Neutrophil (primary cell): ENCODE data around the gene TEDDM1.

ENCODE experiments used
- H3K27ac ChIP-seq: fragments of 200-600 bp; sonication (generic); 2 replicates; pipeline ENCODE4 v1.5.1; 2016; ENCODE audit warnings: mild to moderate bottlenecking, moderate library complexity
- H3K27me3 ChIP-seq: fragments of 200-600 bp; sonication (generic); 2 replicates; pipeline ENCODE4 v1.6.0; 2016; ENCODE audit warnings: mild to moderate bottlenecking
- H3K36me3 ChIP-seq: fragments of 200-600 bp; sonication (generic); 2 replicates; pipeline ENCODE4 v1.5.1; 2017
- H3K4me1 ChIP-seq, 2 experiments: fragments of 200-600 bp in 1 of 2; sonication (generic) in 1 of 2; 1 replicate in 1 of 2; 2 replicates in 1 of 2; pipeline versions ENCODE4 v1.5.1 to v1.6.1; 2013 to 2016; ENCODE audit warnings: low read depth in 1 of 2, low read length in 1 of 2, mild to moderate bottlenecking in 1 of 2, moderate library complexity in 1 of 2; ENCODE audit not compliant: control insufficient read depth in 1 of 2, insufficient read depth in 1 of 2
- H3K4me3 ChIP-seq, 2 experiments: fragments of 200-600 bp in 1 of 2; sonication (generic) in 1 of 2; 1 replicate in 1 of 2; 2 replicates in 1 of 2; pipeline ENCODE4 v1.5.1; 2013 to 2016; ENCODE audit warnings: low read depth in 1 of 2, low read length in 1 of 2, mild to moderate bottlenecking in 1 of 2, moderate library complexity in 1 of 2
- H3K9me3 ChIP-seq: fragments of 200-600 bp; sonication (generic); 2 replicates; pipeline ENCODE4 v1.5.1; 2016
- TF ChIP-seq, protein P1 (sequence below): fragments of 200-600 bp; sonication (generic); IDR thresholded peaks from 2 replicates; pipeline ENCODE4 v1.5.1; 2016; ENCODE audit warnings: antibody characterized with exemption

Gene TEDDM1

DNA sequence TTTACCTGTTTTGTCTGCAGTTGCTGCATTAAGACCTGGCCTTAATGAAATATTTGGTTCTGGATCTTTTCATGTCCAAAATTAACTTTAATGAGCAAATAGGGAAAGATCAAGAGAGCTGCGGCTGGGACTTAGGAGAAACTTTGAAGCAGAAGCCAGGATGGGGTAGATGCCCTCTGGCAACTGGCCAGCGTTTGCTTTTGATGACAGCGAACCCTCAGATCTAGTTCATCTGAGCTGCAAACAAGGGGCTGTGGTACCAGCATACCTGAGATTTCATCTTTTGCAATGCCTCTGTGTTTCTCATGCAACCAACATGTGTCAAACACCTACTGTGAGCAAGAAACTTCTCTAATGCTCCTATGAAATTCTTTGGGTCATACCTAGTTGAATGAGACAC is 13.0 kb upstream of the TEDDM1 start:
- H3K4me3 ChIP-seq, result no peak overlapping the region
- TF ChIP-seq, protein P1, sequence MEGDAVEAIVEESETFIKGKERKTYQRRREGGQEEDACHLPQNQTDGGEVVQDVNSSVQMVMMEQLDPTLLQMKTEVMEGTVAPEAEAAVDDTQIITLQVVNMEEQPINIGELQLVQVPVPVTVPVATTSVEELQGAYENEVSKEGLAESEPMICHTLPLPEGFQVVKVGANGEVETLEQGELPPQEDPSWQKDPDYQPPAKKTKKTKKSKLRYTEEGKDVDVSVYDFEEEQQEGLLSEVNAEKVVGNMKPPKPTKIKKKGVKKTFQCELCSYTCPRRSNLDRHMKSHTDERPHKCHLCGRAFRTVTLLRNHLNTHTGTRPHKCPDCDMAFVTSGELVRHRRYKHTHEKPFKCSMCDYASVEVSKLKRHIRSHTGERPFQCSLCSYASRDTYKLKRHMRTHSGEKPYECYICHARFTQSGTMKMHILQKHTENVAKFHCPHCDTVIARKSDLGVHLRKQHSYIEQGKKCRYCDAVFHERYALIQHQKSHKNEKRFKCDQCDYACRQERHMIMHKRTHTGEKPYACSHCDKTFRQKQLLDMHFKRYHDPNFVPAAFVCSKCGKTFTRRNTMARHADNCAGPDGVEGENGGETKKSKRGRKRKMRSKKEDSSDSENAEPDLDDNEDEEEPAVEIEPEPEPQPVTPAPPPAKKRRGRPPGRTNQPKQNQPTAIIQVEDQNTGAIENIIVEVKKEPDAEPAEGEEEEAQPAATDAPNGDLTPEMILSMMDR, result no peak
- H3K27me3 ChIP-seq, result peaks cover 41% of the 10 kb centered on the region
- H3K36me3 ChIP-seq, result no peaks in the 10 kb centered on the region
- H3K9me3 ChIP-seq, result no peaks in the 10 kb centered on the region
- no peak overlapping the region for H3K27ac ChIP-seq
- no peaks in the 10 kb centered on the region for H3K4me1 ChIP-seq

DNA sequence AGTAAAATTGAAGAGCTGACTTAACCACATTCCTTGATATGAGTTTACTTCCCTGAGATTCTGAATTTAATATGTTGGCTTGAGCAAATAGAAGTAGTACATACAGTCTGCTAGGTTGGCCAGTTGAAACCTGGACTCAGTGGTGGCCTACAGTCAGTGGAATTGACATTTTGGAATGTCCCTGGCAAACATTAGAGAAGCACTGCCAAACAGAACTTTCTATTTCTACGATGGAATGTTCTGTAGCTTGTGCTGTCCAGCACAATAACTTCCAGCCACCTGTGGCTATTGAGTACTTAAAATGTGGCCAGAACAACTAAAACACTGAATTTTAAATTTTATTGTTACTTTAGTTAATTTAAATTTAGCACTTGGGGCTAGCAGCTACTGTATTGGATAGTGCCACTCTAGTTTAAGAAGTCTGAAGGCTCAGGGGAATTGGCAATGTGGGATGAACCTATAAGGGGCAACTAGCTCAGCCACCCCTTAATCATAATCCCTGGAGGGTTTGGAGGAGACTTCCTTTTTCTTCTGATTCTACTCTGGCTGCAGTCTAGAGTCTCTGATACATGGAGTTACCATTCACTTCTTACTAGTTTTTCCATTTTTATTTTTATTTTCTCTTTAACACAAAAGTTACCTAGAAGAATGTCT is 10.3 kb upstream of the TEDDM1 start:
- peaks cover 25% of the 10 kb centered on the region for H3K27me3 ChIP-seq
- H3K4me1 ChIP-seq, result no peaks in the 10 kb centered on the region
- TF ChIP-seq, protein P1, result no peak
- no peak overlapping the region for H3K27ac ChIP-seq
- no peaks in the 10 kb centered on the region for H3K9me3 ChIP-seq
- no peak overlapping the region for H3K4me3 ChIP-seq
- no peaks in the 10 kb centered on the region for H3K36me3 ChIP-seq

DNA sequence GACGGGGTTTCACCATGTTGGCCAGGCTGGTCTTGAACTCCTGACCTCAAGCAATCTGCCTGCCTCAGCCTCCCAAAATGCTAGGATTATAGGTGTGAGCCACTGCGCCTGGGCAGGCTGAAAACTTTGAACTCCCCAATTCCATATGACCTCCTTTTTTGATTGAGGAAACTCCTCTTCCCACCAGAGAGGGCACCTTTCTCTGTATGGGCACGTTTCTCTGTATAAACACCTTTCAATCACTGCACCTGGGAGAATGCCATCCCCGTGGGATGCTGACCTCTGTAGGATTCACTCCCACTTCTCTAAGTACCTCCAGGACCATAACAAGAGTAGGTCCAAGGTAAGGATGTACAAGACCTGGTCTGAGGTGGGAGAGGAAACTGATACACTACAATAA is 9.7 kb upstream of the TEDDM1 start:
- H3K27ac ChIP-seq, result no peak overlapping the region
- H3K36me3 ChIP-seq, result no peaks in the 10 kb centered on the region
- TF ChIP-seq, protein P1, result no peak
- H3K9me3 ChIP-seq, result no peaks in the 10 kb centered on the region
- no peaks in the 10 kb centered on the region for H3K4me1 ChIP-seq
- H3K4me3 ChIP-seq, result no peak overlapping the region
- H3K27me3 ChIP-seq, result peaks cover 19% of the 10 kb centered on the region

DNA sequence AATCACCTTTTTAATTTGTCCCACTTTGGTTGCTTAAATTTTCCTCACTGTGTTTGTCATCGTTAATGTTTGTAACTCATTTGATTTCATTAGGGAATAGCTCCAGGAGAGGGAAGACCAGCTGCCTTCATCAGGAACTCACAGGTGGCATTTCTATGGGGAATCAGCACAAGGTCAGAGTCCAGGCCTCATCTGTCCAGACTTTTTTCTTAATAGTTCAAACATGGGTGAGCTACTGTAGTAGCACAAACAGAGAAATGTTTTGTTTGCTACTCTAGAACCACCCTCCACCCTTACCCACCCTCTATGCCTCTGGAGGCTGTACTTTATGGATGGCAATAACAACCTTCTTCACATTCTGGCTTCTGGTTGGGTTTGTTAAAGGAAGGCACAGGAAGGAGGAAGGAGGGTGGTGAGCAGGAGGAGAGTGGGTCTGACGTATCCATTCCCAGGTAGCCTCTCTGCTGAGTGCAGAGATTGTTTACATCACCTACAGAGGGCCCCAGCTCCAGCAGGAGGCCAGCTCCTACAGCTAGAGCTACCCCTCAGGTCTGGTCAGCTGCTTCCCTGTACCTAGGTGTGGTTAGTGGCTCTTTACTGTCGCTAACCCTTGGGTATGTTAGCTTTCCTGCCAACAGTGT is 8.1 kb upstream of the TEDDM1 start:
- Histone ChIP-seq H3K9me3 (no peaks in the 10 kb centered on the region), H3K27ac (no peak overlapping the region), H3K36me3 (no peaks in the 10 kb centered on the region), H3K4me3 (no peak overlapping the region), H3K27me3 (peaks cover 9% of the 10 kb centered on the region), H3K4me1 (no peaks in the 10 kb centered on the region)
- TF ChIP-seq, protein P1, result no peak

DNA sequence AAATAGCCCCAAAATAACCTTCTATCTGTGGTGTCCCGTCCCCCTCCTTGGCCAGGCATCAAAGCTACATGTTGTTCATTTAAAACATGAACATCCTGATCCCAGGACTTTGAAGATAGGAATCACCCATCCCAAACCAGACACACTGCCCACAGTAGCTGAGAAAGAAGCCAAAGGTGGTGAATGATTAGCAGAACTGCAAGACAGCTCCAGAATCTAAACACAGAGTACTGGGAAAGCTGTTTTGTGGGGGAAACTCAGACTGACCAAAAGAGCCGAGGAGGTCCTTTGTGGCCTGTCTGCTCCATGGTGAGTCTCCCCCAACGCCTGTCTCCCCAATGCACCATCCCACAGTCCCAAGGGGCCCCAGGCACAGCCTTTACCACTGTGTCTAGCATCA is 7.3 kb upstream of the TEDDM1 start:
- no peak overlapping the region for H3K4me3 ChIP-seq
- TF ChIP-seq, protein P1, result no peak
- H3K9me3 ChIP-seq, result no peaks in the 10 kb centered on the region
- no peak overlapping the region for H3K27ac ChIP-seq
- no peaks in the 10 kb centered on the region for H3K36me3 ChIP-seq
- no peaks in the 10 kb centered on the region for H3K4me1 ChIP-seq
- peaks cover 9% of the 10 kb centered on the region for H3K27me3 ChIP-seq
